ENCODE measurements around the gene DLGAP1. TPM values are rescaled to one million over a fixed set of nuclear protein-coding genes. Genes with fewer than 3 reads are reported as not detected.

The DLGAP1 gene
- polyA plus RNA-seq, 1 of the 3 experiments (the other 2 are of a cell fraction) = not detected

DNA sequence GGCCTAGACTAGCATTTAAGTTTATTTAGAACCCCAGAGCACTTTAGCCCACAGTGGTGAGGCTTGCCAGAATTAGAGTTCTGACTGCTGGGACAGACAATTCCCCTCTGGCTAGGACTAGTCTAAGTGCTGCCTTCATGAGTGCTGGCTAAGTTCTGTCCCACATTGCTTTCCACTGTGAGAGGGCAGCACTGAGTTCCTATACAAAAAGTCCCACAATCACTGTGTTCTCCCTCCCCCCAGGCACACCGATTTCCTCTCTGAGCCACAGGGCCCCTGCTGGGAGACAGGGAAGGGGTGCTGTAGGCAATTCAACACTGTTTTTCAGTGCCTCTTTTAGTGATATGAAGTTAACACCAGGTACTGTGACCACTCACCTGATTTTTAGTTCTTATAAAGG is 310.9 kb downstream of the DLGAP1 start:
- no peaks in the 10 kb centered on the region for H4K20me1 ChIP-seq (ENCODE audit: insufficient read depth)
- H3K9me3 ChIP-seq = no peaks in the 10 kb centered on the region
- no peak overlapping the region for H2AFZ ChIP-seq (ENCODE audit: low read depth)
- no peak overlapping the region for H3K27ac ChIP-seq (ENCODE audit: low read depth in 2 of 2, low read length in 1 of 2)
- H3K9ac ChIP-seq = no peak overlapping the region
- no peak overlapping the region for H3K4me2 ChIP-seq
- H3K9me2 ChIP-seq = no peaks in the 10 kb centered on the region
- H3F3A ChIP-seq (replicated peaks; ENCODE audit: insufficient read depth) = no peaks in the 10 kb centered on the region
- H3K36me3 ChIP-seq (replicated peaks in 1 of 2; ENCODE audit: control insufficient read depth in 1 of 2, insufficient read depth in 2 of 2, low read length in 1 of 2) = no peaks in the 10 kb centered on the region
- TF ChIP-seq RXRA (IDR thresholded peaks at IDR 0.05; ENCODE audit: borderline replicate concordance, low read depth) (no peak), YY1 (IDR thresholded peaks at IDR 0.05; ENCODE audit: low read depth) (no peak), TEAD4 (IDR thresholded peaks at IDR 0.05; ENCODE audit: borderline replicate concordance, insufficient read depth) (no peak), MEF2A (IDR thresholded peaks at IDR 0.05; ENCODE audit: borderline replicate concordance, low read depth) (no peak), FOXM1 (IDR thresholded peaks at IDR 0.05; ENCODE audit: low read depth) (no peak), CHD2 (IDR thresholded peaks at IDR 0.05; ENCODE audit: low read length, partially characterized antibody) (no peak), FOSL2 (IDR thresholded peaks at IDR 0.05; ENCODE audit: borderline replicate concordance, low read depth) (no peak), IRF3 (IDR thresholded peaks at IDR 0.05; ENCODE audit: low read depth, low read length) (no peak), NRF1 (IDR thresholded peaks at IDR 0.05; ENCODE audit: low read depth, low read length) (no peak), EZH2phosphoT487 (IDR thresholded peaks at IDR 0.05; ENCODE audit: borderline replicate concordance, low read depth) (no peak), TCF12 (IDR thresholded peaks at IDR 0.05) (no peak), GABPA (IDR thresholded peaks at IDR 0.05; ENCODE audit: low read depth) (no peak), RFX5 (IDR thresholded peaks at IDR 0.05; ENCODE audit: low read length) (no peak), SIN3A (IDR thresholded peaks at IDR 0.05; ENCODE audit: borderline replicate concordance, low read depth, low read length) (no peak), GATA2 (CRISPR knock-in tag; IDR thresholded peaks at IDR 0.05) (no peak), TAF1 (IDR thresholded peaks at IDR 0.05; ENCODE audit: borderline replicate concordance, low read depth, low read length) (no peak)
- TF ChIP-seq, protein P1, sequence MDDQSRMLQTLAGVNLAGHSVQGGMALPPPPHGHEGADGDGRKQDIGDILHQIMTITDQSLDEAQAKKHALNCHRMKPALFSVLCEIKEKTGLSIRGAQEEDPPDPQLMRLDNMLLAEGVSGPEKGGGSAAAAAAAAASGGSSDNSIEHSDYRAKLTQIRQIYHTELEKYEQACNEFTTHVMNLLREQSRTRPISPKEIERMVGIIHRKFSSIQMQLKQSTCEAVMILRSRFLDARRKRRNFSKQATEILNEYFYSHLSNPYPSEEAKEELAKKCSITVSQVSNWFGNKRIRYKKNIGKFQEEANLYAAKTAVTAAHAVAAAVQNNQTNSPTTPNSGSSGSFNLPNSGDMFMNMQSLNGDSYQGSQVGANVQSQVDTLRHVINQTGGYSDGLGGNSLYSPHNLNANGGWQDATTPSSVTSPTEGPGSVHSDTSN (IDR thresholded peaks at IDR 0.05) = no peak
- TF ChIP-seq, protein P2, sequence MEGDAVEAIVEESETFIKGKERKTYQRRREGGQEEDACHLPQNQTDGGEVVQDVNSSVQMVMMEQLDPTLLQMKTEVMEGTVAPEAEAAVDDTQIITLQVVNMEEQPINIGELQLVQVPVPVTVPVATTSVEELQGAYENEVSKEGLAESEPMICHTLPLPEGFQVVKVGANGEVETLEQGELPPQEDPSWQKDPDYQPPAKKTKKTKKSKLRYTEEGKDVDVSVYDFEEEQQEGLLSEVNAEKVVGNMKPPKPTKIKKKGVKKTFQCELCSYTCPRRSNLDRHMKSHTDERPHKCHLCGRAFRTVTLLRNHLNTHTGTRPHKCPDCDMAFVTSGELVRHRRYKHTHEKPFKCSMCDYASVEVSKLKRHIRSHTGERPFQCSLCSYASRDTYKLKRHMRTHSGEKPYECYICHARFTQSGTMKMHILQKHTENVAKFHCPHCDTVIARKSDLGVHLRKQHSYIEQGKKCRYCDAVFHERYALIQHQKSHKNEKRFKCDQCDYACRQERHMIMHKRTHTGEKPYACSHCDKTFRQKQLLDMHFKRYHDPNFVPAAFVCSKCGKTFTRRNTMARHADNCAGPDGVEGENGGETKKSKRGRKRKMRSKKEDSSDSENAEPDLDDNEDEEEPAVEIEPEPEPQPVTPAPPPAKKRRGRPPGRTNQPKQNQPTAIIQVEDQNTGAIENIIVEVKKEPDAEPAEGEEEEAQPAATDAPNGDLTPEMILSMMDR (IDR thresholded peaks at IDR 0.05) = no peak
- TF ChIP-seq, protein P3, sequence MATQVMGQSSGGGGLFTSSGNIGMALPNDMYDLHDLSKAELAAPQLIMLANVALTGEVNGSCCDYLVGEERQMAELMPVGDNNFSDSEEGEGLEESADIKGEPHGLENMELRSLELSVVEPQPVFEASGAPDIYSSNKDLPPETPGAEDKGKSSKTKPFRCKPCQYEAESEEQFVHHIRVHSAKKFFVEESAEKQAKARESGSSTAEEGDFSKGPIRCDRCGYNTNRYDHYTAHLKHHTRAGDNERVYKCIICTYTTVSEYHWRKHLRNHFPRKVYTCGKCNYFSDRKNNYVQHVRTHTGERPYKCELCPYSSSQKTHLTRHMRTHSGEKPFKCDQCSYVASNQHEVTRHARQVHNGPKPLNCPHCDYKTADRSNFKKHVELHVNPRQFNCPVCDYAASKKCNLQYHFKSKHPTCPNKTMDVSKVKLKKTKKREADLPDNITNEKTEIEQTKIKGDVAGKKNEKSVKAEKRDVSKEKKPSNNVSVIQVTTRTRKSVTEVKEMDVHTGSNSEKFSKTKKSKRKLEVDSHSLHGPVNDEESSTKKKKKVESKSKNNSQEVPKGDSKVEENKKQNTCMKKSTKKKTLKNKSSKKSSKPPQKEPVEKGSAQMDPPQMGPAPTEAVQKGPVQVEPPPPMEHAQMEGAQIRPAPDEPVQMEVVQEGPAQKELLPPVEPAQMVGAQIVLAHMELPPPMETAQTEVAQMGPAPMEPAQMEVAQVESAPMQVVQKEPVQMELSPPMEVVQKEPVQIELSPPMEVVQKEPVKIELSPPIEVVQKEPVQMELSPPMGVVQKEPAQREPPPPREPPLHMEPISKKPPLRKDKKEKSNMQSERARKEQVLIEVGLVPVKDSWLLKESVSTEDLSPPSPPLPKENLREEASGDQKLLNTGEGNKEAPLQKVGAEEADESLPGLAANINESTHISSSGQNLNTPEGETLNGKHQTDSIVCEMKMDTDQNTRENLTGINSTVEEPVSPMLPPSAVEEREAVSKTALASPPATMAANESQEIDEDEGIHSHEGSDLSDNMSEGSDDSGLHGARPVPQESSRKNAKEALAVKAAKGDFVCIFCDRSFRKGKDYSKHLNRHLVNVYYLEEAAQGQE (IDR thresholded peaks at IDR 0.05; ENCODE audit: low read depth, low read length) = no peak
- POLR2A ChIA-PET = no interaction called here
- no peaks in the 10 kb centered on the region for H3K27me3 ChIP-seq (ENCODE audit: insufficient read depth)
- CTCF ChIA-PET = interaction anchor here (0.6 to 1.3 kb wide), 2 partner anchors 38 to 49 kb away, joined by 3 read pairs; no protein-coding TSS in a partner anchor
- no peak overlapping the region for H3K4me3 ChIP-seq (ENCODE audit: low read depth in 2 of 2, low read length in 1 of 2)
- H3K4me1 ChIP-seq (ENCODE audit: control insufficient read depth in 1 of 2, insufficient read depth in 2 of 2, low read depth in 1 of 2, low read length in 1 of 2) = no peaks in the 10 kb centered on the region
- DNase-seq = no peak
- H3K79me2 ChIP-seq (ENCODE audit: insufficient read depth) = no peaks in the 10 kb centered on the region
- WGBS (ENCODE audit: low lambda C conversion rate) = 0% methylated on average over 1 of the region's 1 CpG
